GM12864 (cell line): Measurements from ENCODE around the gene BRD4.

Source experiments
- DNase-seq: peaks from one replicate; pipeline ENCODE4 v3.0.0-alpha.2; 2011; ENCODE audit warnings: low read depth
- H3K4me3 ChIP-seq: 2 replicates; pipeline ENCODE4 v1.5.1; 2011; ENCODE audit warnings: mild to moderate bottlenecking, low read depth, low read length, control low read depth
- TF ChIP-seq, protein P1 (sequence below): IDR thresholded peaks from 2 replicates; pipeline ENCODE4 v1.5.1; 2011; ENCODE audit warnings: low read depth, mild to moderate bottlenecking, moderate library complexity, low read length, control low read depth, inconsistent platforms; ENCODE audit errors: missing control alignments

BRD4 gene

DNA sequence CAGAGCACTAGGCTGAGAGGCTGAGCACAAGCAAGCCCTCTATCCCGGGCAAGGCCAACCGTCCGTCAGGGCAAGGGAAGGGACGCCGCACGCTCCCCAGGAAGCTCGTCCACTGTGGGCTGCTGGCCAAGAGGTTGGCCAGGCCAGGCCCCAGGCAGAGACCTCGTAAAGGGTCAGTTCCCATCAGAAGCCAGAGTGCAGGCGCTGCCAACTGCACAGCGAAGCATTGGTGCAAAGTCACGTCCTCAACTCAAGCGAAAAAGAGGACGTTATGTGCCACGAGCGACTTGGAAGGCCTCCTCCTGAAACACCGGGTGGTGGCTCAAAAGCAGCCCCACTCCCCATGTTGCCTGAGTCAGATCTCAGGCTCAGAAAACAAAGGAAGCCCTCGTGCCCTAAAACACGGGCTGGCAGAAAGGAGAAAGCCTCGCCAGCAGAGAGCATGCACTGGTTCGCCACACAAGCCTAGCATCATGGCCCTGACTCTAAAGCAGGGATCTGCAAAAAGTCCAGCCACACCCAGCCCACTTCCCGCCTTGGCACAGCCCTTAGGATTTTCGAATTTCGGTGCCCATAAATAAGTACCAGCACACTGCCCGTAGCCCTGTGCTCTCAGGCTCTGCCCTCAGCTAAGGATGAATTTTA lies 42.6 kb upstream of the BRD4 start:
- TF ChIP-seq, protein P1, sequence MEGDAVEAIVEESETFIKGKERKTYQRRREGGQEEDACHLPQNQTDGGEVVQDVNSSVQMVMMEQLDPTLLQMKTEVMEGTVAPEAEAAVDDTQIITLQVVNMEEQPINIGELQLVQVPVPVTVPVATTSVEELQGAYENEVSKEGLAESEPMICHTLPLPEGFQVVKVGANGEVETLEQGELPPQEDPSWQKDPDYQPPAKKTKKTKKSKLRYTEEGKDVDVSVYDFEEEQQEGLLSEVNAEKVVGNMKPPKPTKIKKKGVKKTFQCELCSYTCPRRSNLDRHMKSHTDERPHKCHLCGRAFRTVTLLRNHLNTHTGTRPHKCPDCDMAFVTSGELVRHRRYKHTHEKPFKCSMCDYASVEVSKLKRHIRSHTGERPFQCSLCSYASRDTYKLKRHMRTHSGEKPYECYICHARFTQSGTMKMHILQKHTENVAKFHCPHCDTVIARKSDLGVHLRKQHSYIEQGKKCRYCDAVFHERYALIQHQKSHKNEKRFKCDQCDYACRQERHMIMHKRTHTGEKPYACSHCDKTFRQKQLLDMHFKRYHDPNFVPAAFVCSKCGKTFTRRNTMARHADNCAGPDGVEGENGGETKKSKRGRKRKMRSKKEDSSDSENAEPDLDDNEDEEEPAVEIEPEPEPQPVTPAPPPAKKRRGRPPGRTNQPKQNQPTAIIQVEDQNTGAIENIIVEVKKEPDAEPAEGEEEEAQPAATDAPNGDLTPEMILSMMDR, result no peak
- H3K4me3 ChIP-seq, result no peak overlapping the region
- DNase-seq, result no peak

DNA sequence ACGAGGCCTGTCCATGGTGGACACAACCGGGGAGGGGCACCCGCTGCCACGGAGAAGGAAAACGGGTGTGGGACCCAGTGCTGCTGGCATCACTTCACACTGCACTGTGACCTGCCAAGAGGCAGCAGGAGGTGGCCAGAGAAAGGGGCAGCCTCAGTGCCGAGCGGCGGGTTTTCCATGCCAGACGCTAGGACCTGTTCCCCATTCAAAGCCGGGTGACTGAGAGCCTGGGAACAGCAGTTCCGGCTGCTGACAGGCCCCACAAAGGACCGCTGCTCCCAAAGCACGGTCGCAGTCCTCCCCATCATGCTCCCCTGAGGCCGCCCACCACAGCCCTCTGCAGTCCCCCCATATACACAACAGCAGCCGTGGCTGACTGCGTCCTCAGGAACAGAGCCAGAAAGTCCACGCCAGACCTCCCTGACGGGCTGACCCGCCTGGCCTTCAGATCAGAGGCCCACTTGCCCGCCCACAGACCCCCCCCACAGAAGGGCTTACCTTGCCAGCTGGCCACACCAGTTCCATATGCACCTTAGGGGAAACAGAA lies 41.8 kb upstream of the BRD4 start:
- H3K4me3 ChIP-seq, result no peak overlapping the region
- DNase-seq, result no peak
- TF ChIP-seq, protein P1, result no peak

DNA sequence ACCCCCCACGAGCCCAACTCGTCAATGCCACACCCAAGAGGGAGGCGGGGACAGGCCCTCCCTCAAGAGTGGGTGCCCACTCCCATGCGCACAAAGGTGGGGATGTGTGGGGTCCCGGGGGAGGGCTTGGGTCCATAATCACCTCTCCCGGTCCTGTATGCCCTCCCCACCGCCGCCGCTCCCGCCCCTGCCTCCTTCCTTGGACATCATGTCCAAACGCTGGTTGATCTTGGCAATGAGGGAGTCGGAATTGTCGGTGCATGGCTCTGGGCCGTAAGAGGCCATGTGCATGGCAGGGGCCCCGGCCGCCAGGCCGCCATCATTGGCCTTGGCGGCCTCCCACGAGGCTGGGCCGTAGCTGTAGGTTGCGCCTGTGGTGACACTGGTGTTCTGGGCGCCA lies 41.3 kb upstream of the BRD4 start:
- TF ChIP-seq, protein P1, result no peak
- H3K4me3 ChIP-seq, result no peak overlapping the region

DNA sequence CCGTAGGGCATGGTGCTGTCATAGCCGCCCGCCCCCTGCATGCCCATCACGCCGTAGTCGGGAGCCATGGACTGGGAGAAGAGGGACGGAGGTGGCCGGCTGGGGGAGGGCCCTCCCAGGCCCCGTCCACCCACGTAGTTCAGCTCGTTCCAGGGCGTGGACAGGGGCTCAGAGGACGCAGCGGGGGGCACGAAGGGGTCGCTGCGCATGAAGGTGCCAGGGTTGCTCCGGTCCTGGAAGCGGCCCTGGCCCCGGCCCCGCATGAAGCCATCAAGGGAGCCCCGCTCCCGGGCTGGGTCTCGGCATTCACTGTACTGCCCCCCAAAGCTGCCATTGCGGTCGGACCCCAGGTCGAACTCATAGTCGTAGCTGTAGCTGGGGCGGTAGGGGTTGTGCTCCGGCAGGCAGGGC lies 40.6 kb upstream of the BRD4 start:
- no peak for DNase-seq
- H3K4me3 ChIP-seq, result no peak overlapping the region
- TF ChIP-seq, protein P1, result no peak

More for the DNA sequence above, 41.3 kb upstream of the BRD4 start:
- DNase-seq, result no peak

DNA sequence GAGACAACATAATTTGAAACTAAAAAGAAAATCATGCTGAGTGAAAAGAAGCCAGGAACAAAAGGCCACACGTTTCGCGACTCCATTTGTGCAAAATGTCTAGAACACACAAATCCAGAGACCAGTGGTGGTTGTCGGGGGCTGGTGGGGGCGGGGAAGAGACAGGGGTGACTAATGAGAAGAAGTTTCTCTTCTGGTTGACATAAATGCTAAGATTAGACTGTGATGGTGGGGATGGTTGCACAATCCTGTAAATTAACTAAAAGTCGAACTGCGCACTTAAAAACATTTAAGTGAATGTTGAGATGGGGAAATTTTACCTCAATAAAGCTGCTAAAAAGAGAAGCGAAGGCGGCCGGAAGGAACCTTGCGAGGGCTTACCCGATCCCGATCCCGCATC lies 40.1 kb upstream of the BRD4 start:
- TF ChIP-seq, protein P1, result no peak
- DNase-seq, result no peak

DNA sequence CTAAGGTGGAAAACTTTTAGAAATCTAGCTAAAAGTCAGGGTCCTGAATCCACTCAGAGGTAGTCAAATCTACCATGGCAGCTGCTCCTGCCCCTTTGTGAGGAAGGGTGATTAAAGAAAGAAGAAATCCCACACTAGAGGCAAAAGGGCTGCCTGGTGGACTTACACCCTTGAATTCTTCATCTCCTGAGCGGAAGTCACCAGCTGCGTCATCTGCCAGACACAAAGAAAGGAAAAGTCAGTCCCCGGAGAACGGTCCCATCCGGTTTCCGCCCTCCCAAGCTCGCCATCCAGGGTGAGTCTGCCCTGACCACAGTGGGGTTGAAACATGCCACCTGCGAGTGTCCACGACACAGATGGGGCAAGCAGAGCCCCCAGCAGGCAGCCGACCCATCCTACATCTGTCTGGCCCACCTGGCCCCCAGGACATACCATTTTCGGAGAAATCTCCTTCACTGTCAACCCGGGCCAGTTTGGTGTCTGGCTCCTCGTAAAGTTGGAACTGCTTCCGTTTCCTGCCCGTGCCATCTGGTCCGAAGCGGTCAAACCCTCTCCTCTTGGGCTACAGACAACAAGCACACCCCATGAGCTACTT lies 39.5 kb upstream of the BRD4 start:
- no peak for DNase-seq
- H3K4me3 ChIP-seq, result no peak overlapping the region
- TF ChIP-seq, protein P1, result no peak

More for the DNA sequence above, 40.1 kb upstream of the BRD4 start:
- no peak overlapping the region for H3K4me3 ChIP-seq

DNA sequence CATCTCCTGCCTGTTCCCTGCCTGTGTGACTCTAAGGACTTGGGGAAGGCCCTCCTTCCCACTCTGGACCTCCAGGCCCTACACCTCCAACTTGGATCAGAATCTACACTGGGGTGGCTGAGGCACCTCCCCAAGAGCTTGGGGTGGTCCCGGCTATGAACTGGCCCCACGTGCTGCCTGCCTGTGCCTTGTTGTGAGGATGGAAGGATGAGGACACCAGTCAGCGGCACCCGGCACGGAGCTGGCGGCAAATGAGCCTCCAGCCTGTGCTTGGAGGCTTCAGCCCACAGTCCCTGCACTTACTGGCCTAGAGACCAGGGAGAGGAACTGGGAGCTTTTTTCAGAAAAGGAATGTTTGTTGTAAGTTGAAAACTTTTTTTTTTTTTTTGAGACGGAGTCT lies 38.8 kb upstream of the BRD4 start:
- no peak for DNase-seq
- TF ChIP-seq, protein P1, result no peak
- H3K4me3 ChIP-seq, result no peak overlapping the region
